PC-9 (cell line): ENCODE measurements around the gene PTTG1IP. TPM values are rescaled to one million over a fixed set of nuclear protein-coding genes. Genes with fewer than 3 reads are reported as not detected.

Source experiments
- BruUV-seq: library from RNA; stranded (reverse); fragments of 400-500 nt; replicated peaks from 2 replicates; lab custom pipeline; 2021; lab: Mats Ljungman, UMichigan
- CTCF ChIA-PET: fragments of 300-600 bp; sonication (Branson Sonifier 250); formaldehyde crosslinking; loops from one replicate; lab custom pipeline; 2022; ENCODE audit warnings: antibody characterized with exemption; lab: Charles Lee
- POLR2A ChIA-PET: fragments of 300-600 bp; sonication (Branson Sonifier 250); formaldehyde crosslinking; loops from one replicate; lab custom pipeline; 2022; ENCODE audit warnings: antibody characterized with exemption; ENCODE audit not compliant: unreplicated experiment; lab: Charles Lee
- DNase-seq, 2 experiments: peaks; one replicate each; pipeline versions ENCODE4 v3.0.0 to v3.0.0-alpha.2; 2015 to 2022; ENCODE audit warnings: mixed read lengths in 1 of 2
- H2AFZ ChIP-seq: fragments of 200-600 bp; sonication (generic); 2 replicates; pipeline ENCODE4 v1.8.1; 2017; ENCODE audit warnings: antibody characterized with exemption
- H3F3A ChIP-seq: fragments of 200-600 bp; sonication (generic); 2 replicates; pipeline ENCODE4 v1.8.1; 2017; ENCODE audit warnings: antibody characterized with exemption, mild to moderate bottlenecking, low read depth; ENCODE audit not compliant: insufficient read depth
- H3K27ac ChIP-seq: fragments of 200-600 bp; sonication (generic); 2 replicates; pipeline ENCODE4 v1.6.1; 2016; ENCODE audit warnings: mixed run types
- H3K27me3 ChIP-seq: fragments of 200-600 bp; sonication (generic); 2 replicates; pipeline ENCODE4 v1.6.1; 2016; ENCODE audit warnings: low read depth, mixed run types; ENCODE audit not compliant: insufficient read depth
- H3K36me3 ChIP-seq: fragments of 200-600 bp; sonication (generic); 2 replicates; pipeline ENCODE4 v1.6.1; 2016; ENCODE audit warnings: low read depth, mixed run types
- H3K4me1 ChIP-seq: fragments of 200-600 bp; sonication (generic); replicated peaks from 2 replicates; pipeline ENCODE4 v1.6.1; 2016; ENCODE audit warnings: mixed run types; ENCODE audit not compliant: insufficient read depth
- H3K4me2 ChIP-seq: fragments of 200-600 bp; sonication (generic); 2 replicates; pipeline ENCODE4 v1.6.1; 2017; ENCODE audit warnings: mixed run types
- H3K4me3 ChIP-seq: fragments of 200-600 bp; sonication (generic); 2 replicates; pipeline ENCODE4 v1.6.1; 2016; ENCODE audit warnings: mixed run types
- H3K79me2 ChIP-seq: fragments of 200-600 bp; sonication (generic); 2 replicates; pipeline ENCODE4 v1.6.1; 2017; ENCODE audit warnings: low read depth, mixed run types
- H3K9me2 ChIP-seq: fragments of 200-600 bp; sonication (generic); 2 replicates; pipeline ENCODE4 v1.8.1; 2017; ENCODE audit warnings: mild to moderate bottlenecking; ENCODE audit not compliant: insufficient read depth
- H3K9me3 ChIP-seq: fragments of 200-600 bp; sonication (generic); 2 replicates; pipeline ENCODE4 v1.8.1; 2016; ENCODE audit warnings: low read depth; ENCODE audit not compliant: insufficient read depth
- H4K20me1 ChIP-seq: fragments of 200-600 bp; sonication (generic); 2 replicates; pipeline ENCODE4 v1.8.1; 2017; ENCODE audit not compliant: insufficient read depth
- EZH2 ChIP-seq: fragments of 200-600 bp; sonication (generic); IDR thresholded peaks from 2 replicates; pipeline ENCODE4 v1.8.0; 2017; ENCODE audit warnings: antibody characterized with exemption, low read depth
- intact Hi-C: fragments of 100-400 bp; cut with micrococcal nuclease; formaldehyde crosslinking; loops from one replicate; pipeline ENCODE4 v1.10.0; 2022; ENCODE audit not compliant: unreplicated experiment
- total RNA-seq: library from RNA; stranded (reverse); gene quantifications from 2 replicates; pipeline ENCODE4 v1.2.3, GENCODE V29; 2021
- TF ChIP-seq, protein P1 (sequence below): fragments of 200-600 bp; sonication (generic); conservative IDR thresholded peaks from 2 replicates; pipeline ENCODE4 v1.6.1; 2017; ENCODE audit warnings: mixed run types, antibody characterized with exemption, mild to moderate bottlenecking, moderate library complexity

Gene PTTG1IP
- total RNA-seq, 1 experiment from 2014 or later = 174 TPM

DNA sequence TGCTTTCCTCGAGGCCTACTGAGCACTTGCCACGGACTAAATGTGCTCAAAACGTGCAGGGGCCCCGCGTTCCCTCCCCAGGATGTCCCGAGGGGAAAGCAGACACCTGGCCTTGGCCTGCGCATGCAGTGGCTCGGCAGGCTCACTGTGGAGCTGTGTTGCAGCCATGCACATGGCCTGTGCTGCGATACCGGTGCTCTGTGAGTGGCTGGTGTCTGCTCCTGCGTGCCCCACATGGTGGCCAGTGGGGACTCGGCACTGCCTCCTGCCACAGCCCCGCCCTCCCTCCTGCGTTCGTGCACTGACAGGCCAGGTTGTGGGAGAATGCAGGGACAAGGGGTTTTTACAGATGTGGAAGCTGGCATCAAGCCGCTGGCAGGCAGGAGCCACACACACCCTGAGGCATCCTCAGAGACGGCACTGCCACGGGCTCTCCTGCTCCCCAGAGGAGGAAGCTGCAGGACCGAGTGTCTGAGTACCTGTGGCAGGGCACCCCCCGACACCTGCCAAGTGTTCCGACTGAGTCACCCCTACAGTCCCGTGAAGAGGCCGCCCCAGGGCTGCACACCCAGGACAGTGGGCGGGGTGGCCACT is 16.9 kb upstream of the PTTG1IP start:
- intact Hi-C loops = no loop called here
- no peaks in the 10 kb centered on the region for H3K27me3 ChIP-seq
- POLR2A ChIA-PET = no interaction called here

DNA sequence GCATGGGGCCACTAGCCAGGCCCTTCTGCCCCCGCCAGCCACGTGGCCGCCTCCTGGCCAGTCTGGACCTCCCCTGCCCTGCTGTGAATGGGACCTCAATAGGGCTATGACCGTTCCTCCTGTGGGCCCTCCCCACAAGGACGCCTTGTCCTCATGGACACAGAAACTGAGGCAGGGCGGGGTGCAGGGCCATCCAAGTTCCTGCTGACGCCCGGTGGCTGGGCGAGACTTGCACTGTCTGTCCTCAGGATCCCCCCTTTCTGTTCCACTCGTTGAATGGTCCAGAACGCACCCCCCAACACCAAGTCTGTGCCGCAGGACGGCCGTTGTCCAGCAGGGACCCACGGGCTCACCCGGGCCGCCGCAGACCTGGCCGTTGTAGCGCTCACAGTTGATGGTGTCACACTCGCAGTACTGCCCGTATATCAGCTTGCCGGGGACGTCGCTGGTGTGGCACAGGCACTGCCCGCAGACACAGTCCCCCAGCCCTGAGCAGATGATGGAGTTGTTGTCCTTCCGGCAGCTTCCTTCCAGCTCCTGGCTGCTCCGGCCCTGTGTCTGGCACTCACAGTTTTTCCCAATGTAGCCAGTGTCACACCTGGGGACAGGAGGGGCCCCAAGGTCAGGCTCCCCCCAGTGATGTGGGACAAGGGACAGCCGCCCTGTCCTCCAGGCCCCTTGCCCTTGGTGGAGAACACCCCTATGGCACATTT is 16.3 kb upstream of the PTTG1IP start:
- DNase-seq = no peak
- intact Hi-C loops = no loop called here
- Histone ChIP-seq H3K4me2 (no peak overlapping the region), H2AFZ (no peak overlapping the region), H3K9me2 (no peaks in the 10 kb centered on the region), H3K27ac (no peak overlapping the region), H3F3A (peaks cover 4% of the 10 kb centered on the region; the same call in 1 of the 2 replicates), H4K20me1 (no peaks in the 10 kb centered on the region), H3K9me3 (no peaks in the 10 kb centered on the region), H3K27me3 (no peaks in the 10 kb centered on the region), H3K4me1 (no peaks in the 10 kb centered on the region), H3K36me3 (no peaks in the 10 kb centered on the region), H3K4me3 (no peak overlapping the region), H3K79me2 (no peaks in the 10 kb centered on the region)
- CTCF ChIA-PET = no interaction called here
- POLR2A ChIA-PET = no interaction called here
- no TSS peak for BruUV-seq
- TF ChIP-seq, protein P1, sequence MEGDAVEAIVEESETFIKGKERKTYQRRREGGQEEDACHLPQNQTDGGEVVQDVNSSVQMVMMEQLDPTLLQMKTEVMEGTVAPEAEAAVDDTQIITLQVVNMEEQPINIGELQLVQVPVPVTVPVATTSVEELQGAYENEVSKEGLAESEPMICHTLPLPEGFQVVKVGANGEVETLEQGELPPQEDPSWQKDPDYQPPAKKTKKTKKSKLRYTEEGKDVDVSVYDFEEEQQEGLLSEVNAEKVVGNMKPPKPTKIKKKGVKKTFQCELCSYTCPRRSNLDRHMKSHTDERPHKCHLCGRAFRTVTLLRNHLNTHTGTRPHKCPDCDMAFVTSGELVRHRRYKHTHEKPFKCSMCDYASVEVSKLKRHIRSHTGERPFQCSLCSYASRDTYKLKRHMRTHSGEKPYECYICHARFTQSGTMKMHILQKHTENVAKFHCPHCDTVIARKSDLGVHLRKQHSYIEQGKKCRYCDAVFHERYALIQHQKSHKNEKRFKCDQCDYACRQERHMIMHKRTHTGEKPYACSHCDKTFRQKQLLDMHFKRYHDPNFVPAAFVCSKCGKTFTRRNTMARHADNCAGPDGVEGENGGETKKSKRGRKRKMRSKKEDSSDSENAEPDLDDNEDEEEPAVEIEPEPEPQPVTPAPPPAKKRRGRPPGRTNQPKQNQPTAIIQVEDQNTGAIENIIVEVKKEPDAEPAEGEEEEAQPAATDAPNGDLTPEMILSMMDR = no peak
- no peak for TF ChIP-seq EZH2

More for the DNA sequence above, 16.9 kb upstream of the PTTG1IP start:
- H3K4me2 ChIP-seq = no peak overlapping the region
- TF ChIP-seq, protein P1 = no peak
- no peak for TF ChIP-seq EZH2
- H3K79me2 ChIP-seq = no peaks in the 10 kb centered on the region
- CTCF ChIA-PET = no interaction called here
- H3F3A ChIP-seq = peaks cover 4% of the 10 kb centered on the region; the same call in 1 of the 2 replicates
- no peaks in the 10 kb centered on the region for H3K9me3 ChIP-seq
- no peak for DNase-seq
- H3K4me1 ChIP-seq = no peaks in the 10 kb centered on the region
- H4K20me1 ChIP-seq = no peaks in the 10 kb centered on the region
- no peak overlapping the region for H2AFZ ChIP-seq
- no TSS peak for BruUV-seq
- H3K36me3 ChIP-seq = no peaks in the 10 kb centered on the region
- H3K27ac ChIP-seq = no peak overlapping the region
- H3K9me2 ChIP-seq = no peaks in the 10 kb centered on the region
- no peak overlapping the region for H3K4me3 ChIP-seq

DNA sequence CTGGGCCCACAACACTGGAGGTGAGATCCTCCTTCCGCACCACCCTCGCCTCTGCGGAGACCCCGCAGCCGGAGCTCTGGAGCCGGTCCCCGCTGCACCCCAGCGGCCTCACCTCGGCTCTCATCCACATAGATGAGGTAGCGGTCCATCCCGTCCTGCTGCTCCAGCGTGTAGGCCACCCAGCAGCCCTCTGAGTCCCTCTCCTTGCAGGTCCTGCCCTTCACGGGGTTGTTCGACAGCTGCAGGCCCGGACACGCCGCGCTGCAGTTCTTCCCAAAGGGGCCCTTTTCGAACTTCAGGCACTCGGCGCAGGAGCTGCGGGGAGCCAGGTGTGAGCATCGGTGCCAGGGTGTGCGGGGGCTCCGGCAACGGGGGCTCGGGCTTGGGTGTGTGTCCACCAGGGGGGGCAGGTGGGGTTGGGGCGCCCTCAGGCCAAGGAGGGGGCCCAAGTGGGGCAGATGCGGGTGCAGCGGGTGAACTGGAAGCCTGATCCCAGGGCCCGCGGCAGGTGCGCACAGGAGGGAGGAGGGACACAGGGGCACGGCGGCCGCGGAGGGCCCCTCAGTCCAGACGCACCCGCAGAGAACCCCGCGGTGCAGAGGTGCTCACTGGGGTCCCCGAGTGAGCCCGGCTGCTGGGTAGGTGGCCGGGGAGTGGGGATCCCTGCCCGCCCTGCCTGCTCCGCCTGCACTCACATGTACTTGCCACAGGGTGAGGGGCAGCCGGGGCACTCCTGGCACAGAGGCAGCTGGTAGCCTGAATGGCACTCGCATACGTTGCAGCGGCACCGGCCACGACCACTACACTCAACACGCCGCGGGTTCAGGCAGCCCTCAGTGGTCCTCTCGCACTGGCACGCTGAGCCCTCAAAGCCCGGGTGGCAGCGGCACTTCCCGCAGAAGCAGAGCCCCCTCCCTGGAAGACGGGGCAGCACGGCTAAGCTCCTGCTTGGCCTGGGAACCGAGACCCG is 15.4 kb upstream of the PTTG1IP start:
- no peak overlapping the region for H3K4me3 ChIP-seq
- no peak overlapping the region for H3K4me2 ChIP-seq
- no peaks in the 10 kb centered on the region for H3K4me1 ChIP-seq
- CTCF ChIA-PET = no interaction called here
- DNase-seq = no peak
- H3K9me3 ChIP-seq = no peaks in the 10 kb centered on the region
- no peaks in the 10 kb centered on the region for H4K20me1 ChIP-seq
- no peak overlapping the region for H3K27ac ChIP-seq
- intact Hi-C loops = no loop called here
- no peak for TF ChIP-seq EZH2
- TF ChIP-seq, protein P1 = no peak
- H3K27me3 ChIP-seq = no peaks in the 10 kb centered on the region
- POLR2A ChIA-PET = no interaction called here
- no peaks in the 10 kb centered on the region for H3K9me2 ChIP-seq
- H3K36me3 ChIP-seq = no peaks in the 10 kb centered on the region
- no peaks in the 10 kb centered on the region for H3K79me2 ChIP-seq
- peaks cover 4% of the 10 kb centered on the region; the same call in 1 of the 2 replicates for H3F3A ChIP-seq
- H2AFZ ChIP-seq = no peak overlapping the region
- no TSS peak for BruUV-seq
